Mesenteric fat pad (tissue), 1 donor: ENCODE results near the gene EML4. TPM values are rescaled to one million over a fixed set of nuclear protein-coding genes. Genes with fewer than 3 reads are reported as not detected.

Experiments used
- DNase-seq: peaks from one replicate; pipeline ENCODE4 v3.0.0-alpha.2; 2020; ENCODE audit warnings: low spot score
- total RNA-seq: library from RNA; stranded (reverse); fragmentation: NEBNext Ultra II Directional; extraction: Animal tissue kit (Norgen Biotek cat#: 25700); gene quantifications from one replicate; pipeline ENCODE4 v1.2.1, GENCODE V29; 2021
- donor health status: DM: yes; HTN: yes; CAD: no.

The EML4 gene
- total RNA-seq, 1 donor from 2014 or later = 46.2 TPM

GRCh38 chr2:42194428-42194827, 25.3 kb downstream of the EML4 start:
- no peak for DNase-seq

GRCh38 chr2:42195559-42195958, 26.4 kb downstream of the EML4 start:
- no peak for DNase-seq

- DNase-seq = no peak
Measured at GRCh38 chr2:42196070-42196402, 26.9 kb downstream of the EML4 start.

- no peak for DNase-seq
Measured at GRCh38 chr2:42196403-42197267, 27.5 kb downstream of the EML4 start.

GRCh38 chr2:42197792-42198191, 28.6 kb downstream of the EML4 start:
- no peak for DNase-seq

GRCh38 chr2:42198466-42198865, 29.3 kb downstream of the EML4 start:
- no peak for DNase-seq

- DNase-seq = no peak
Measured at GRCh38 chr2:42199002-42199401, 29.8 kb downstream of the EML4 start.

- DNase-seq = no peak
Measured at GRCh38 chr2:42199626-42200025, 30.5 kb downstream of the EML4 start.

- DNase-seq = no peak
Measured at GRCh38 chr2:42200926-42201855, 32.0 kb downstream of the EML4 start.

GRCh38 chr2:42202634-42203008, 33.5 kb downstream of the EML4 start:
- DNase-seq = no peak

GRCh38 chr2:42203792-42204191, 34.6 kb downstream of the EML4 start:
- no peak for DNase-seq

GRCh38 chr2:42205337-42205736, 36.2 kb downstream of the EML4 start:
- no peak for DNase-seq

GRCh38 chr2:42207826-42208225, 38.7 kb downstream of the EML4 start:
- no peak for DNase-seq

GRCh38 chr2:42210203-42210602, 41.0 kb downstream of the EML4 start:
- no peak for DNase-seq

GRCh38 chr2:42211291-42211690, 42.1 kb downstream of the EML4 start:
- DNase-seq = no peak

- no peak for DNase-seq
Measured at GRCh38 chr2:42214669-42215068, 45.5 kb downstream of the EML4 start.

- DNase-seq = no peak
Measured at GRCh38 chr2:42216694-42217093, 47.5 kb downstream of the EML4 start.

- no peak for DNase-seq
Measured at GRCh38 chr2:42217307-42217706, 48.2 kb downstream of the EML4 start.

GRCh38 chr2:42217914-42218313, 48.8 kb downstream of the EML4 start:
- no peak for DNase-seq

GRCh38 chr2:42218712-42219111, 49.6 kb downstream of the EML4 start:
- DNase-seq = no peak

- no peak for DNase-seq
Measured at GRCh38 chr2:42219160-42219559, 50.0 kb downstream of the EML4 start.

- no peak for DNase-seq
Measured at GRCh38 chr2:42220566-42220965, 51.4 kb downstream of the EML4 start.
